Fibroblast of the conjunctiva (primary cell): ENCODE measurements around the gene CABP1.
"Not testable (repeated sequence)": the region's sequence is repeated elsewhere in the genome, so short reads cannot be mapped to it uniquely, and the experiment has no call there.

Source experiments
- DNase-seq: peaks from one replicate; pipeline ENCODE4 v3.0.0-alpha.2; 2010; ENCODE audit warnings: low read depth

The CABP1 gene

GRCh38 chr12:120668091-120668867 is 27.9 kb downstream of the CABP1 start:
- no peak for DNase-seq

- no peak for DNase-seq
Observed at GRCh38 chr12:120668868-120669840, 28.7 kb downstream of the CABP1 start.

- DNase-seq: not testable (repeated sequence)
Observed at GRCh38 chr12:120670237-120670636, 29.8 kb downstream of the CABP1 start.

- no peak for DNase-seq
Observed at GRCh38 chr12:120670667-120671066, 30.2 kb downstream of the CABP1 start.

GRCh38 chr12:120674097-120674636 is 33.7 kb downstream of the CABP1 start:
- no peak for DNase-seq

GRCh38 chr12:120677765-120678473 is 37.5 kb downstream of the CABP1 start:
- DNase-seq: no peak

GRCh38 chr12:120678572-120678971 is 38.1 kb downstream of the CABP1 start:
- no peak for DNase-seq

- DNase-seq: no peak
Observed at GRCh38 chr12:120680165-120680738, 39.8 kb downstream of the CABP1 start.

- DNase-seq: no peak
Observed at GRCh38 chr12:120684523-120684932, 44.1 kb downstream of the CABP1 start.

GRCh38 chr12:120685522-120685921 is 45.1 kb downstream of the CABP1 start:
- DNase-seq: no peak

DNA sequence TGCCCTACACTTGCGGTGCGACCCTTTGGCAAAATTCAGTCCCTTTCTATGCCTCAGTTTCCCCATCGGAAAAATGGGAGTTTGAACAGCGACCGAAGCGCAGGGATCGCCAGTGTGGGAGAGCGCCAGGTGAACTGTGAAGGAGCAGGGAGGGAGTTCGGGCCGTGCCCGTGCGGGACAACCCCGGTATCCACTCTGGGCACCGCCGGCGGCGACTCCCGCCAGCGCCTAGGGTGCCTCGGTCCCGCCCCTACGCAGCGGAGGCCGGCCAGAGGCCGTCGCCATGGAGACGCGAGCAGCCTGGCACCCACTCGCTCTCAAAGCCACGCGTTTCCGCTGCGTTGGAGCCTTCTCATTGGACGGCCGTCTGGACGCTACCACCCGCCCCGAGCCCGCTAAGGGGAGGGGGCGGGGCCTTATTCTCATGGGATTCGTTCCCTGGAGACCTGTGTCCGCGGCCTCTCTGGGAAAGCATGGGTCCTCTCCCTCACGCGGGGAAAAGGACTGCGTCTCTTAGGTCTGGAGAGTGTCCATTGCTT is 45.8 kb downstream of the CABP1 start:
- DNase-seq: peak; percentile 94

- DNase-seq: peak; percentile 97
Observed at GRCh38 chr12:120686690-120687577, 46.5 kb downstream of the CABP1 start, which contains the start of gene MLEC. Gene MLEC (plus strand): TSS chr12:120687149. CDS start chr12:120687297, 148 bp downstream.

DNA sequence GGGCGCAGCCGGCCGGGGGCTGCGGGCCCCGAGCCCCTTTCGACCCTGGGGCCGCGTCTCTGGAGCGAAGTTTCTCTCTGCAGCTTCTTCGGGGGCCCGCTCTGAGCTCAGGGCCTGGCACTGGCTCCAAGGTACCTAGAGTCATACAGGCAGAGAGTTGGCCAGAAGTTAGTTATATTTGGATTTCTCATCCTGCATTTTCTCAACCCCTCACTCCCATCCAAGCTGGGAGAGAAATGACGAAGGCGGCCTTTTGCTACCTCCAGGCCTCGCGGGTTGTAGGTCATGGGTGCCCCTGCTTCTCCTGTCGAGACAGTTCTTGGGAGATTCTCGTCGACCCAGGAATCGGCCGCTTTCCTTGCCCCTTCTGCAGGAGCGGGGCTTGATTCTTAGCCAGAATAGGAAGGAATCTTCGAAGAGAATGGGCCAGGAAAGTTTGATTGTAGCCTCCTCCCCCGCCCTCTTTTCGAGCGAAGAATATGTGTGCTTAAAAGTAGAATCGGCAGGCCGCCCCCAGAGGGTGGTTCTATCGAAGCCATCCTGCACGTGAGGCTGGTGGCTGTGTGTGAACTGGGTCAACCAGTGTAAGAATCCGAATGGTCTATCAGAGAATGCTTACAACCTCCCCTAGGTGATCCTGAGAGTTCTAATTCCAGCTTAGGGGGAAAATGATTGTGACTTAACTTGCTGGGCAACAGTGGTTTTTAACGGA is 47.3 kb downstream of the CABP1 start:
- no peak for DNase-seq

- DNase-seq: no peak
Observed at GRCh38 chr12:120688527-120689071, 48.2 kb downstream of the CABP1 start.

- no peak for DNase-seq
Observed at GRCh38 chr12:120689397-120690082, 49.1 kb downstream of the CABP1 start.

- no peak for DNase-seq
Observed at GRCh38 chr12:120690083-120690450, 49.6 kb downstream of the CABP1 start.

- no peak for DNase-seq
Observed at GRCh38 chr12:120690978-120691377, 50.6 kb downstream of the CABP1 start.

- no peak for DNase-seq
Observed at GRCh38 chr12:120692524-120693033, 52.2 kb downstream of the CABP1 start.
